KMS-11 (cell line): Measurements from ENCODE around the gene SLC40A1.

Source experiments
- H2AFZ ChIP-seq: fragments of 200-600 bp; sonication (generic); 2 replicates; pipeline ENCODE4 v1.6.1; 2016; ENCODE audit warnings: antibody characterized with exemption, mixed run types, low read depth
- H3K27ac ChIP-seq: fragments of 200-600 bp; sonication (generic); 2 replicates; pipeline ENCODE4 v1.6.1; 2016; ENCODE audit warnings: mild to moderate bottlenecking, mixed run types
- H3K27me3 ChIP-seq: fragments of 200-600 bp; sonication (generic); 2 replicates; pipeline ENCODE4 v1.6.1; 2017; ENCODE audit warnings: mild to moderate bottlenecking, low read depth, mixed run types, moderate library complexity; ENCODE audit not compliant: insufficient read depth
- H3K36me3 ChIP-seq: fragments of 200-600 bp; sonication (generic); 2 replicates; pipeline ENCODE4 v1.6.1; 2017; ENCODE audit warnings: mild to moderate bottlenecking, mixed run types; ENCODE audit not compliant: insufficient read depth
- H3K4me1 ChIP-seq: fragments of 200-600 bp; sonication (generic); 2 replicates; pipeline ENCODE4 v1.6.1; 2016; ENCODE audit warnings: mild to moderate bottlenecking, low read depth, mixed run types; ENCODE audit not compliant: poor library complexity, severe bottlenecking
- H3K4me2 ChIP-seq: fragments of 200-600 bp; sonication (generic); 2 replicates; pipeline ENCODE4 v1.7.0; 2016; ENCODE audit warnings: mild to moderate bottlenecking, mixed run types
- H3K4me3 ChIP-seq: fragments of 200-600 bp; sonication (generic); IDR thresholded peaks from 2 replicates; pipeline ENCODE4 v1.6.1; 2017; ENCODE audit warnings: low read depth, low read length, mixed read lengths; ENCODE audit not compliant: insufficient read depth
- H3K79me2 ChIP-seq: fragments of 200-600 bp; sonication (generic); 2 replicates; pipeline ENCODE4 v1.6.1; 2016; ENCODE audit warnings: low read depth, mixed run types; ENCODE audit not compliant: insufficient read depth
- H3K9ac ChIP-seq: fragments of 200-600 bp; sonication (generic); 2 replicates; pipeline ENCODE4 v1.6.1; 2016; ENCODE audit warnings: mild to moderate bottlenecking, mixed run types
- H4K20me1 ChIP-seq: fragments of 200-600 bp; sonication (generic); 2 replicates; pipeline ENCODE4 v1.6.1; 2016; ENCODE audit warnings: mild to moderate bottlenecking, mixed run types; ENCODE audit not compliant: insufficient read depth
- TF ChIP-seq, protein P1 (sequence below): fragments of 200-600 bp; sonication (generic); conservative IDR thresholded peaks from 2 replicates; pipeline ENCODE4 v1.6.1; 2017; ENCODE audit warnings: low read depth, mild to moderate bottlenecking, antibody characterized with exemption, low read length, moderate library complexity, mixed read lengths

Gene SLC40A1

DNA sequence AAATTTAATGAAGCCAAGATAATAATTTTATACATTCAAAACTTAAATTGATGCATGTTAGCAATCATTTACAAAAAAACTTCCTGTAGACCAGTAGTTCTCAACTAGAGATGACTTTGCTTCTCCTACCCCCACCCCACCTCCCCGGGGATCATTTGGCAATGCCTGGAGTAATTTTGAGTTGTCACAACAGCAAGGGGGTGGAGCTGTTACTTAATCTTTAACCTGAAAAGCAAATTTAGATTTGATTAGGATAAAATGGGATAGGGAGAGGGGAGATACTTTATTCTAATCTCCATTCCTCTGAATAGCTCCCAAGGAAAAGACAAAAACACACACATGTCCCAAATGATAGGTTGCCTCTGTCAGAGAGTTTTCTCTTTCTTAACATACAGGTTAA is 4.2 kb downstream of the SLC40A1 start:
- TF ChIP-seq, protein P1, sequence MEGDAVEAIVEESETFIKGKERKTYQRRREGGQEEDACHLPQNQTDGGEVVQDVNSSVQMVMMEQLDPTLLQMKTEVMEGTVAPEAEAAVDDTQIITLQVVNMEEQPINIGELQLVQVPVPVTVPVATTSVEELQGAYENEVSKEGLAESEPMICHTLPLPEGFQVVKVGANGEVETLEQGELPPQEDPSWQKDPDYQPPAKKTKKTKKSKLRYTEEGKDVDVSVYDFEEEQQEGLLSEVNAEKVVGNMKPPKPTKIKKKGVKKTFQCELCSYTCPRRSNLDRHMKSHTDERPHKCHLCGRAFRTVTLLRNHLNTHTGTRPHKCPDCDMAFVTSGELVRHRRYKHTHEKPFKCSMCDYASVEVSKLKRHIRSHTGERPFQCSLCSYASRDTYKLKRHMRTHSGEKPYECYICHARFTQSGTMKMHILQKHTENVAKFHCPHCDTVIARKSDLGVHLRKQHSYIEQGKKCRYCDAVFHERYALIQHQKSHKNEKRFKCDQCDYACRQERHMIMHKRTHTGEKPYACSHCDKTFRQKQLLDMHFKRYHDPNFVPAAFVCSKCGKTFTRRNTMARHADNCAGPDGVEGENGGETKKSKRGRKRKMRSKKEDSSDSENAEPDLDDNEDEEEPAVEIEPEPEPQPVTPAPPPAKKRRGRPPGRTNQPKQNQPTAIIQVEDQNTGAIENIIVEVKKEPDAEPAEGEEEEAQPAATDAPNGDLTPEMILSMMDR = no peak
- no peaks in the 10 kb centered on the region for H3K79me2 ChIP-seq
- H4K20me1 ChIP-seq = no peaks in the 10 kb centered on the region
- no peak overlapping the region for H2AFZ ChIP-seq
- H3K4me3 ChIP-seq = no peak overlapping the region
- H3K4me1 ChIP-seq = peaks cover 22% of the 10 kb centered on the region
- no peak overlapping the region for H3K27ac ChIP-seq
- H3K9ac ChIP-seq = no peak overlapping the region
- no peak overlapping the region for H3K4me2 ChIP-seq
- no peaks in the 10 kb centered on the region for H3K36me3 ChIP-seq
- no peaks in the 10 kb centered on the region for H3K27me3 ChIP-seq

DNA sequence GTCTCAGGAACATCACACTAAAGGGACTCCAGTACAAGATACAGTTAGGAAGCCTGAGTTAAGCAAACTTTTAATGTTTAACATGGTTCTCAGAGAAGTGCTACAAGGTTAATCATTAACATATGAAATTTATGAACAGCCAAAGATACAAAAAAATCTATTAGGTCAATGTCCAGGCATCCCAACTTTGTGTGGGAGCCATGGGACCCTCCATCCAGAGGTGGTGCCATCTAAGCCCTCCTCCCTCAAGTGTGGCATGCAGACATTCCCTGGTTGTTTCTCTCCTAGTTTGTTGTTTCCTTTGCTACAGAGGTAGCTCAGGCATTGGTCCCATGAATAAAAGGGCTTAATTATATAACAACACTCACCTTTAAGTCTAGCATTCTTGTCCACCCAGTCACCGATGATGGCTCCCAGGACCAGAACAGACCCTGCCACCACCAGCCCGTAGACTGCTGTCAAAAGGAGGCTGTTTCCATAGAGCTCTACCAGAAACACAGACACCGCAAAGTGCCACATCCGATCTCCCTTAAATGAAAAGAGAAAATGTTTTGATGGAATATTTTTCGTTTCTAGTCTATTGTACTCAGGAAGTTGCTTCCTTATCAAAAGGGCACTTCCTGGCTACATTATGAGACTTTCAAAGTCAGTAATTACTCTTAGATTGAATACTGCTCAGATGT is 5.7 kb downstream of the SLC40A1 start:
- Histone ChIP-seq H3K27me3 (no peaks in the 10 kb centered on the region), H3K4me1 (peaks cover 29% of the 10 kb centered on the region), H3K4me2 (no peak overlapping the region), H3K36me3 (no peaks in the 10 kb centered on the region), H3K4me3 (no peak overlapping the region), H3K79me2 (no peaks in the 10 kb centered on the region), H3K9ac (no peak overlapping the region), H4K20me1 (no peaks in the 10 kb centered on the region), H2AFZ (no peak overlapping the region), H3K27ac (no peak overlapping the region)
- TF ChIP-seq, protein P1 = no peak

DNA sequence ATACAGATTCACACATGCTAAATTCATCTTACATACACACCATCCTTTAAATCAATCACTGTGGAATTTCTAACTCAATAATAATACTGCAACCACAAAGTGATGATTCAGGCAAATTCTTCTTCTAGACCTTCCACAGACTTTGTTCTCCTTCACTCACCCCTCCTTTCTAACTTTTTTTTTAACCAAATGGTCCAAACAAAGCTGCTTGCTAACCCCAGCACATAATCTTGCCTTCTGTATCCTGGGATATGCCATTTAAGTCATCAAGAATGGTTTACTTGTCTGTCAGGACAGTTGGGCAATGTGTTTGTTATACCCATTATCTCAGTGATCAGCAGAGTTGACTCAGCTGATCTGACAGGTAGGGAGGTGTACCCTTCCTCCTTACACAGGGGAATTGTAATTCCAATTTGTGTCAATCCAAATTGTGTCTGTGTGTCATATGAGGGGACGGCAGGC is 10.0 kb downstream of the SLC40A1 start:
- Histone ChIP-seq H3K4me2 (no peak overlapping the region), H3K36me3 (no peaks in the 10 kb centered on the region), H3K9ac (no peak overlapping the region), H3K27ac (no peak overlapping the region), H3K4me1 (peaks cover 25% of the 10 kb centered on the region), H4K20me1 (no peaks in the 10 kb centered on the region), H3K27me3 (no peaks in the 10 kb centered on the region), H3K4me3 (no peak overlapping the region), H2AFZ (no peak overlapping the region), H3K79me2 (no peaks in the 10 kb centered on the region)
- TF ChIP-seq, protein P1 = no peak

DNA sequence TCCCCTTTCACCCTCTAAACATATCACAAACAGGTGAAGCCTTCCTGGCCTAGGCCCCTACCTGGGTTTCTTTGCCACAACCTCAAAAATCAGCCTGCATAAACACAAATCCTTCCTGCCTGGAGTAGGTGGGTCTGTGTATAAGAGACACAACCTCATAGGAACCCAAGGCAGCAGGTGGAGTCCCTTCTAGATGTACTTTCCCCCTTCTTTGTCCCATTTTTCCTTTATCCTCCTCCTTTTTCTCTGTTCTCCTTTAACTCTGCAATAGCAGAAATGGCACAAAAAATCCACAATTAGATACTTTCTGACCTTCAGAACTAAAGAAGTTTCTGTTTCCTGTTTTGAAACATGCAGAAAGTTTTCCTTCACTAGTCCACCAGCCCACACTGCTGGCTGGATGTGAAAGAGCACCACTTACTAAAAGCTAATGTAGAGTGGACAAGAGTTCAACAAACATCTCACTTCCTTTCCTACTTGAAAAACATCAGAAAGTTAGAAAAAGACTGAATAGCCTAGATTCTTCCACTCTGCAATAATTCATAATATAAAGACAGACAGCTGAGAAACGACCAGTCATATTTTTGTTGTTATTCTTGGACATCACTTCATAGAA is 11.2 kb downstream of the SLC40A1 start:
- Histone ChIP-seq H3K4me1 (peaks cover 25% of the 10 kb centered on the region), H3K4me2 (peak overlapping the region; percentile 36), H3K79me2 (no peaks in the 10 kb centered on the region), H3K27ac (peak overlapping the region; percentile 14), H3K27me3 (no peaks in the 10 kb centered on the region), H2AFZ (no peak overlapping the region), H3K9ac (no peak overlapping the region), H3K4me3 (no peak overlapping the region), H3K36me3 (no peaks in the 10 kb centered on the region), H4K20me1 (no peaks in the 10 kb centered on the region)
- TF ChIP-seq, protein P1 = no peak
